Muscle layer of duodenum (tissue), 2 donors: ENCODE results near the gene NSA2.
"Not testable (repeated sequence)": the region's sequence is repeated elsewhere in the genome, so short reads cannot be mapped to it uniquely, and the experiment has no call there.

Experiments
- H3K27ac ChIP-seq: one replicate; pipeline ENCODE4 v1.7.0; 2013; ENCODE audit warnings: mild to moderate bottlenecking, low read length
- H3K27me3 ChIP-seq: one replicate; pipeline ENCODE4 v1.7.0; 2013; ENCODE audit warnings: low read depth, mild to moderate bottlenecking, control low read depth, low read length
- H3K36me3 ChIP-seq, 2 donors: one replicate each; pipeline ENCODE4 v1.7.0; 2013; ENCODE audit warnings: low read length in 2 of 2, control low read depth in 1 of 2, mild to moderate bottlenecking in 1 of 2; ENCODE audit not compliant: insufficient read depth in 2 of 2, control insufficient read depth in 1 of 2
- H3K4me1 ChIP-seq, 2 donors: one replicate each; pipeline ENCODE4 v1.7.0; 2013; ENCODE audit warnings: low read length in 2 of 2, mild to moderate bottlenecking in 2 of 2, control low read depth in 1 of 2, moderate library complexity in 1 of 2; ENCODE audit not compliant: insufficient read depth in 2 of 2, control insufficient read depth in 1 of 2
- H3K4me3 ChIP-seq, 2 donors: one replicate each; pipeline ENCODE4 v1.7.0; 2013; ENCODE audit warnings: low read length in 2 of 2, low read depth in 1 of 2, mild to moderate bottlenecking in 1 of 2
- H3K9me3 ChIP-seq, 2 donors: one replicate each; pipeline ENCODE4 v1.7.0; 2013; ENCODE audit warnings: low read length in 2 of 2, control low read depth in 1 of 2, mild to moderate bottlenecking in 1 of 2; ENCODE audit not compliant: control insufficient read depth in 1 of 2
- donor health status: healthy.

Gene NSA2

GRCh38 chr5:74765929-74766328, 1.1 kb upstream of the NSA2 start:
- no peaks in the 10 kb centered on the region for H3K9me3 ChIP-seq
- peaks cover 19 to 21% of the 10 kb centered on the region in 2 donors for H3K36me3 ChIP-seq
- H3K4me1 ChIP-seq, result peaks cover 8 to 33% of the 10 kb centered on the region in 2 donors
- no peaks in the 10 kb centered on the region for H3K27me3 ChIP-seq
- no peak overlapping the region for H3K27ac ChIP-seq
- peak overlapping the region; percentile 98 to 100 for H3K4me3 ChIP-seq

DNA sequence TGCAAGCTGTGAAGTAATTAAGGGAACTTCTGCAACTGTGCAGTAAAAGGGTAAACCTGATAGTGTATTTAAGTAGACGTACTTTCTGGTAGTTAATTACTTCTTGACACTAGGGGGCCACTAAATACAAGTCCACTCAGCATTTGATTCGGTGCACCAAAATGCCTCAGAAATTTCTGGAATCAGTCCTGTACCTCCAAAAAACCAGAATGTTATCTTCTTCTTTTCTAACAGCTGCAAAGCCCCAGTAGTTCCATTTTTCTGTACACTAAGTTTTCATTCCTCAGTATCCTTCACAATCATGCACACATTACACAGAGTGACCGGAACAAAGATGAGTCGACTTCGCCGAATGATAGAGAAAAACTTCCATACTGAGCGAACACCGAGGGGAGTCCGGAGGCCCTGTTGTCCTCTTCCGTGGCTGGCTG, 616 bp upstream of the NSA2 start:
- peak overlapping the region; percentile 83 for H3K27ac ChIP-seq
- H3K36me3 ChIP-seq, result peaks cover 19 to 22% of the 10 kb centered on the region in 2 donors
- H3K9me3 ChIP-seq, result no peaks in the 10 kb centered on the region
- H3K27me3 ChIP-seq, result no peaks in the 10 kb centered on the region
- peaks cover 8 to 33% of the 10 kb centered on the region in 2 donors for H3K4me1 ChIP-seq
- H3K4me3 ChIP-seq, result peak overlapping the region; percentile 98 to 100

DNA sequence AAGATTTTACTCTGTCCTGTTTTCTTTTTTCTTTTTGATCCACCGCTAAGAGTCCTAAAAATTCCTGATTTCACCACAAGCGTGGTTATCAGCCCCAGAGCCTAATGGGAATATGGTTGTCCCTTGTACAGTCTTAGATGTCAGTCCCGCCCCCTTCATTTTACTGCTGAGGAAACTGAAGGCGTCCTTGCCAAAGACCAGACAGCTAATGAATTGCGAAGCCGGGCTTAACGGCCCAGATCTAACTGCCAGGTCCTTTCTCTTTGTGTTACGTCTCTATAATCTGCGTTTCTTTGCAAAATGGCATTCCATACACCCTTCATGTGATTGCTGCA, 497 bp downstream of the NSA2 start:
- H3K36me3 ChIP-seq, result peaks cover 20 to 21% of the 10 kb centered on the region in 2 donors
- H3K27me3 ChIP-seq, result no peaks in the 10 kb centered on the region
- H3K9me3 ChIP-seq, result no peaks in the 10 kb centered on the region
- peak overlapping the region; percentile 83 for H3K27ac ChIP-seq
- peaks cover 8 to 33% of the 10 kb centered on the region in 2 donors for H3K4me1 ChIP-seq
- peak overlapping the region; percentile 98 to 100 for H3K4me3 ChIP-seq

DNA sequence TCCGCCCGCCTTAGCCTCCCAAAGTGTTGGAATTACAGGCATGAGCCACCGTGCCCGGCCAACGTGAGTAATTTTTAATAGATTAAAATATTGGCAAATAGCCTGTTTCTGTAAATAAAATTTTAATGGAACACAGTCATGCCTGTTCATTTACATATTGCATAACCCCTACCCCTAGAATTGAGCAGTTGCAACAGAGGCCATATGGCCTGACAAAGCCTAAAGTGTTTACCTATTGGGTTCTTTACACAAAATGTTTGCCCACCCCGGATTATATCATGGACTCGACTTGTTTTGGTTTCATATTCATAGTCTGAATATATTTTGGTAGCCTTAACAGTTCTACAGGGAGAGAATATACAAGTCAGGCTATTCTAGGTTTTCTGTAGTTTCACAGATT, 5.3 kb downstream of the NSA2 start:
- H3K36me3 ChIP-seq, result peaks cover 24 to 56% of the 10 kb centered on the region in 2 donors

GRCh38 chr5:74778609-74779008, 11.6 kb downstream of the NSA2 start:
- peaks cover 6 to 32% of the 10 kb centered on the region in 2 donors for H3K36me3 ChIP-seq
- H3K9me3 ChIP-seq, result no peaks in the 10 kb centered on the region
- H3K27ac ChIP-seq, result no peak overlapping the region
- H3K4me3 ChIP-seq, result no peak overlapping the region
- H3K4me1 ChIP-seq, result no peaks in the 10 kb centered on the region
- H3K27me3 ChIP-seq, result no peaks in the 10 kb centered on the region

More for the DNA sequence above, 5.3 kb downstream of the NSA2 start:
- Histone ChIP-seq H3K9me3 (no peaks in the 10 kb centered on the region), H3K27ac (no peak overlapping the region), H3K27me3 (no peaks in the 10 kb centered on the region), H3K4me3 (no peak overlapping the region), H3K4me1 (peaks cover 8 to 10% of the 10 kb centered on the region in 2 donors)

DNA sequence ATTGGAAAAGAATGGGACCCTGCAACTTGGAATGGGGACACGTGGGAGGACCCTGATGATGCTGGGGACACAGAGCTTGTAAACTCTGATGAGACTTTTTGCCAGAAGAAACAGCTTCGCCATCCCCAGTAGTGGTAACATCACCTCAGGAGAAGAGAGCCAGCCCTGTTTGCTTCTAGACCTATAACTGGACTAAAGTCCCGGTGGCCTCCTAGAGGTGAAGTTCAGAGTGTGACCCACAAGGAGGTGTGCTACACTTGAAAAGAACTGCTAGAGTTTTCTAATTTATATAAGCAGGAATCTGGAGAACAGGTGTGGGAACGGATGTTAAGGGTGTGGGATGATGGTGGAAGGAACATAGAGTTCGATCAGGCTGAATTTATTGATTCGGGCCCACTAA, 19.8 kb downstream of the NSA2 start:
- no peaks in the 10 kb centered on the region for H3K27me3 ChIP-seq
- no peaks in the 10 kb centered on the region for H3K9me3 ChIP-seq
- no peak overlapping the region for H3K4me3 ChIP-seq
- no peaks in the 10 kb centered on the region for H3K36me3 ChIP-seq
- no peak overlapping the region for H3K27ac ChIP-seq
- H3K4me1 ChIP-seq, result no peaks in the 10 kb centered on the region

GRCh38 chr5:74787424-74787823, 20.4 kb downstream of the NSA2 start:
- no peak overlapping the region for H3K4me3 ChIP-seq
- H3K27me3 ChIP-seq, result no peaks in the 10 kb centered on the region
- no peaks in the 10 kb centered on the region for H3K4me1 ChIP-seq
- H3K27ac ChIP-seq, result no peak overlapping the region
- no peaks in the 10 kb centered on the region for H3K9me3 ChIP-seq
- no peaks in the 10 kb centered on the region for H3K36me3 ChIP-seq

DNA sequence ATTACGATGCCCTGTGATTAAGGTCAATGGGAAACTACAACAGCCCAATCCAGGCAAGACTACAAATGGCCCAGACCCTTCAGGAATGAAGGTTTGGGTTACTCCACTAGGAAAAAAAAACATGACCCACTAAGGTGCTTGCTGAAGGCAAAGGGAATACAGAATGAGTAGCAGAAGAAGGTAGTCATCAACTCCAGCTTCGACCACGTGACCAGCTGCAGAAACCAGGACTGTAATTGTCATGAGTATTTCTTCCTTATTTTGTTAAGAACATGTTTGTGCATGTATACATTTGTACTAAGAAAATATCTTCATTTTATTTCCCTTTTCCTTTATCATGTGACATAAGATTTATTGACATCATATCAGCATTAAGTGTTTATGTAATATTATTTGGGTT, 24.6 kb downstream of the NSA2 start:
- H3K4me1 ChIP-seq, H3K4me3 ChIP-seq, H3K9me3 ChIP-seq, H3K27ac ChIP-seq, H3K27me3 ChIP-seq, H3K36me3 ChIP-seq: not testable (repeated sequence)

DNA sequence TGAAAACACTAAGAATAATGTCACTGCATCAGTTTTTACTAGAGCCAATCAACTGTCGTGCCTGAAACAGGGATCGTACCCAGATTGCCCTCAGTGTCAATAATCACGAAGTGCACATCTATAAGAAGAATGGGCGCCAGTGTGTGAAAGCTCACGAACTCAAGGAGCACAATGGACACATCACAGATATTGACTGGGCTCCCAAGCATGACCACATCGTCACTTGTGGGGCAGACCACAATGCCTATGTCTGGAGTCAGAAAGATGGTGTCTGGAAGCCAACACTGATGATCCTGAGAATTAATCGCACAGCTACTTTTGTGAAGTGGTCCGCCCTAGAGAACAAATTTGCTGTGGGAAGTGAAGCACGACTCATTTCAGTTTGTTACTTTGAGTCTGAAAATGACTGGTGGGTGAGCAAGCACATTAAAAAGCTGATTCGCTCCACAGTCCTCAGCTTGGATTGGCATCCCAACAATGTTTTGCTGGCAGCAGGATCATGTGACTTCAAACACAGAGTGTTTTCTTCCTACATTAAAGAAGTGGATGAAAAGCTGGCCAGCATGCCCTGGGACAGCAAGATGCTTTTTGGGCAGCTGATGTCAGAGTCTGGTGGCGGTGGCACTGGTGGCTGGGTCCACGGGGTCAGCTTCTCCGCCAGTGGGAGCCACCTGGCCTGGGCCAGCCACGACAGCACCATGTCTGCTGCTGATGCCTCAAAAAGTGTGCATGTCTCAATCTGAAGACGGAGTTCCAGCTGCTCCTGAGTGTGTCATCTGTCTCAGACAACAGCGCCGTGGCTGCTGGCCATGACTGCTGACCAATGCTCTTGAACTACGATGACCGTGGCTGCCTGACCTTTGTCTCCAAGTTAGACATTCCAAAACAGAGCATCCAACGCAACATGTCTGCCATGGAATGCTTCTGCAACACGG, 32.2 kb downstream of the NSA2 start:
- H3K27me3 ChIP-seq, result no peaks in the 10 kb centered on the region
- no peaks in the 10 kb centered on the region for H3K9me3 ChIP-seq
- no peak overlapping the region for H3K27ac ChIP-seq
- no peaks in the 10 kb centered on the region for H3K4me1 ChIP-seq
- no peaks in the 10 kb centered on the region for H3K36me3 ChIP-seq
- H3K4me3 ChIP-seq, result no peak overlapping the region

GRCh38 chr5:74801197-74801596, 34.1 kb downstream of the NSA2 start:
- Histone ChIP-seq H3K36me3 (no peaks in the 10 kb centered on the region), H3K4me3 (no peak overlapping the region), H3K9me3 (no peaks in the 10 kb centered on the region), H3K4me1 (no peaks in the 10 kb centered on the region), H3K27ac (no peak overlapping the region), H3K27me3 (no peaks in the 10 kb centered on the region)

- Histone ChIP-seq H3K4me3 (no peak overlapping the region), H3K4me1 (no peaks in the 10 kb centered on the region), H3K36me3 (no peaks in the 10 kb centered on the region), H3K27ac (no peak overlapping the region), H3K9me3 (no peaks in the 10 kb centered on the region), H3K27me3 (no peaks in the 10 kb centered on the region)
These were observed 34.9 kb downstream of the NSA2 start for GRCh38 chr5:74801941-74802340.

GRCh38 chr5:74810915-74811314, 43.9 kb downstream of the NSA2 start:
- no peaks in the 10 kb centered on the region for H3K9me3 ChIP-seq
- no peaks in the 10 kb centered on the region for H3K4me1 ChIP-seq
- H3K27me3 ChIP-seq, result no peaks in the 10 kb centered on the region
- H3K36me3 ChIP-seq, result no peaks in the 10 kb centered on the region
- H3K27ac ChIP-seq, result no peak overlapping the region
- H3K4me3 ChIP-seq, result no peak overlapping the region
